Measurements from ENCODE around the gene NUDT14.

GRCh38 chr14:105140581-105140980 is 40.5 kb downstream of the NUDT14 start:
- TF ChIP-seq POLR2A (IDR thresholded peaks at IDR 0.05; ENCODE audit: extremely low read depth, insufficient read length) (no peak), CTCF (IDR thresholded peaks at IDR 0.05; ENCODE audit: low read depth, low read length) (no peak), MAX (IDR thresholded peaks at IDR 0.05; ENCODE audit: low read depth, low read length) (no peak), MYC (IDR thresholded peaks at IDR 0.05; ENCODE audit: low read depth, low read length) (no peak)

Measured in NB4 (cell line).